Astrocyte of the cerebellum (primary cell): ENCODE data around the gene ID2.

Experiments used
- DNase-seq: peaks from one replicate; pipeline ENCODE4 v3.0.0-alpha.2; 2011; ENCODE audit warnings: low read depth
- H3K4me3 ChIP-seq: 2 replicates; pipeline ENCODE4 v1.5.1; 2011; ENCODE audit warnings: mild to moderate bottlenecking, low read depth, low read length, moderate library complexity
- CTCF ChIP-seq: IDR thresholded peaks from 2 replicates; pipeline ENCODE4 v1.5.1; 2012; ENCODE audit warnings: low read length, low read depth, moderate library complexity, mild to moderate bottlenecking; ENCODE audit errors: missing control alignments
- in situ Hi-C: cut with HindIII; loops from 2 replicates; pipeline ENCODE4 v1.10.0; 2017; ENCODE audit warnings: low sequenced_read_pairs

Gene ID2

GRCh38 chr2:8648441-8649213, 33.2 kb upstream of the ID2 start:
- DNase-seq = no peak
- TF ChIP-seq CTCF = no peak
- no peak overlapping the region for H3K4me3 ChIP-seq
- in situ Hi-C loops = no loop called here

- H3K4me3 ChIP-seq = no peak overlapping the region
- no peak for TF ChIP-seq CTCF
- no peak for DNase-seq
- in situ Hi-C loops = no loop called here
Measured at GRCh38 chr2:8649718-8650117, 32.1 kb upstream of the ID2 start.

GRCh38 chr2:8650256-8650655, 31.6 kb upstream of the ID2 start:
- in situ Hi-C loops = no loop called here
- no peak overlapping the region for H3K4me3 ChIP-seq
- no peak for TF ChIP-seq CTCF
- DNase-seq = no peak

DNA sequence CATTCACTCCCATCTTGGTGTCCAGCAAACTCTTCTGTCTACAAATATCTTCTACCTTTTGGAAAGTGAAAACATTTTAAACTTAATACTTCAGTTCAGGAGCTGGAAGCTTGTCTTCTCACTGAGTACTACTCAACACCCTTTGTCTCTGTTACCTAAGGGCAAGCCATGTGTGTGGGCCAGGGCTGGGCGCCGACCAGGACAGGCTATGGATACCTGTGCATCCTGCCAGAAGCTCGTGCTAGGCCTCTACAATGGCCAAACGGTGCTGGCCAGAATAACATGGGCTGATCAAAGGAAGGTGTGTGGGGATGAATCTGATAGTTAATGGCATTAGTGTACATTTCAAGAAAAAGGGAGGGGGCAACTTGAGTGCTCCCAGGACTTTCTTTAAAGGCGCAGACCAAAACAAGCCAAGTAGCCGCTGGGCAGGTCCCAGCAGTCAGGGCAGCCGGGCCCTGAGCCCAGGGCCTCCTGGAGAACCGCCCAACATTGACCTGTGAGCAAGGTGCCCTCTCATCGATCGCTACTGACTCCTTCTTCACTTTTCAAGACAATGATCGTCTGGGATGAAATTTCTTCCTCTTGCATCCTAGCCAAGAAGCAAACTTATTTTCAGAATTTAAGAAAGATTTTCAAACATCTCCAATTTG, 29.0 kb upstream of the ID2 start:
- no peak for DNase-seq
- TF ChIP-seq CTCF = no peak
- H3K4me3 ChIP-seq = no peak overlapping the region
- in situ Hi-C loops = no loop called here

DNA sequence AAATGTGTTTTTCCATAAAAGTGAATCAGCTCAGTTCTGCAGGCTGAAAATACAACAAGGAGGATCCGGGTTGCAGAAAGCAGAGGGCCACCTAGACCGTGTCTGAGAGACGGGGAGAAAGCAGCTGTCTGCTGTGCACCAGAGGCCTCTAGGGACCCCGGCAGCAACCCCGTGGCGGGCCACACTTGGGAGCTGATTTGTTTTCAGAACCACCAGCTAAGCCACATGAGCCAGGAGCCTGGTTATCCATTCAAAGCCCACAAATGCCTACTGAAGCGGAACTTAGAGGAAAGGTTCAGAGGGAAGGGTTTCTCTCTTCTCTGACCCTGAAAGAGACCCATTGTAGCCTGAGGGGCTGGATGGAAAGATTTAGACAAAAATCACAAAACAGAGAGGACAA, 28.4 kb upstream of the ID2 start:
- in situ Hi-C loops = no loop called here
- DNase-seq = no peak
- no peak overlapping the region for H3K4me3 ChIP-seq
- TF ChIP-seq CTCF = no peak

DNA sequence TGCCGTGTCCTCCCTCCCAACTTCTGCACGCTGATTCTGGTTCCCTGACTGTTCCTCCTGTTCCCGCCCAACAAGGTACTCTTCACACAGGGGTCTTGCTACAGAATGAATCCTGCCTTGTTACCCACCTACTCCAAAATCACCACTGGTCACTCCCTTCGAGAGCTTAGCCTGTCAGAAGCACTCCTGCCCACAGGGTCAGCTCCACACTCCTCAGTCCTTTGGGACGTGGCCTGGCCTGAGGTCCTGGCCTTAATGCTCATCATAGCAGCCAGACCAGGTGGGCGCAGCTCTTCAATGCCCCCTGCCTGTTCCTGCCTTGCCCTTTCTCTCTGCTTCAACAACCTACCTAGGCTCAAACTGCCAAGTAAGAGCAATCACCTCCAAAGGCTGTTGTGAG, 27.8 kb upstream of the ID2 start:
- TF ChIP-seq CTCF = no peak
- in situ Hi-C loops = no loop called here
- H3K4me3 ChIP-seq = no peak overlapping the region
- no peak for DNase-seq
